Measurements from ENCODE around the gene RAC2.

Gene RAC2

DNA sequence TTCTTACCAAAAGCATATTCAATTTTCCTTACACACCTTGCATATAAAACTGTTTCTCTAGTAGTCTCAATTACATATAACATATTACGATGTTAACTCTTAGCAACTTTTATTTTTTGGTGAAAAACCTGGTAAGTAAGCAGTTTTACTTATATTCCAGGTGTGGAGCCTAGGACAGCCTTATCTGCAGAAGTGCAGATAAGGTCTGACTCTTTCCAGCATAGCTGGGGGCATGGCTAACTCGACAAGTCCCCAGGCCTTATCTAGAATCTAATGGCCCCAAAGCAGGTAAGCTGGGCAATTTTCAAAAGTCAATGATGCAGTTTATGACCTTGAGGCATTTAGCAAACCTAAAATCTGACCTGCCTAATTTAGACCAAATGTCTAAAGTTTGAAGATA, 51.9 kb downstream of the RAC2 start:
- no peak for DNase-seq (ENCODE audit: low read depth in 2 of 2, low spot score in 1 of 2)

DNA sequence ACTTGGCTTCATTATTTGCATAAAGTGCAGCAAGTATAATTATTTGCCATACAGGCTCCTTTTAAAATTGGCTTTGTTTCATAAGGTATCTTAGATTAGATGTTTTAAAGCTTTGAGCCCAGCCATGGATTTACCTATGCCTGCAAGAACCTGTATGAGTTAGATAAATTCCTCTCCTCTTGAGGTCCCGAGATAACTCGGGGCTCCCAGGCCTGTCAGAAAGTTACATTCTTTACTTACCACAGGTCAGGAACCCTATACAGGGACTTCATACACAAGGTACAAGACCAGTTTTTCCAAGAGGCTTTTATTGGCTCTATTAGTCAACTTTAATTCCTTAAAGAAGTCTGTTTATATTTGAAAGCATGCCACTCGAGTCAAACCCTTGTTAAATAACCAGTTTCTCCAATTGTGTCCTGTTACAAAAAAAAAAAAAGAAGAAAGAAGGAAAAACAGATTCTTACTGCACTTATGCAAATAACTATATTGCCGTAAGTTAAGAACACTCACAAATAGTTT, 53.7 kb downstream of the RAC2 start:
- DNase-seq (ENCODE audit: low read depth in 2 of 2, low spot score in 1 of 2), result no peak

DNA sequence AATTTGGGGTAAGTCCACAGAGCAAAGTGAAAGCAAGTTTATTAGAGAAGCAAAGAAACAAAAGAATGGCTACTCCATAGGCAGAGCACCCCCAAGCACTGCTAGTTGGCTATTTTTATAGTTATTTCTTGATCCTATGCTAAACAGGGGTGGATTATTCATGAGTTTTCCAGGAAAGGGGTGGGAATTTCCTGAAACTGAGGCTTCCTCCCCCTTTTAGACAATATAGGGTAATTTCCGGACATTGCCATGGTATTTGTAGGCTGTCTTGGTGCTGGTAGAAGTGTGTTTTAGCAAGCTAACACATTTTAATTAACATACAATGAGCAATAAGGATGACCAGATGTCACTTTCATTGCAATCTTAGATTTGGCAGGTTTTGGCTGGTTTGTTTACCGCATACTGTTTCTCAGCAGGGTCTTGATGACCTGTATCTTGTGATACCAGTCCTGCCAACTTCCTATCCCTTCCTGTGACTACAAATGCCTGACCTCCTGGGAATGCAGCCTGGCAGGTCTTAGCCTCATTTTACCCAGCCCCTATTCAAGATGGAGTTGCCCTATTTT, 55.1 kb downstream of the RAC2 start:
- no peak for DNase-seq (ENCODE audit: low read depth in 2 of 2, low spot score in 1 of 2)

DNA sequence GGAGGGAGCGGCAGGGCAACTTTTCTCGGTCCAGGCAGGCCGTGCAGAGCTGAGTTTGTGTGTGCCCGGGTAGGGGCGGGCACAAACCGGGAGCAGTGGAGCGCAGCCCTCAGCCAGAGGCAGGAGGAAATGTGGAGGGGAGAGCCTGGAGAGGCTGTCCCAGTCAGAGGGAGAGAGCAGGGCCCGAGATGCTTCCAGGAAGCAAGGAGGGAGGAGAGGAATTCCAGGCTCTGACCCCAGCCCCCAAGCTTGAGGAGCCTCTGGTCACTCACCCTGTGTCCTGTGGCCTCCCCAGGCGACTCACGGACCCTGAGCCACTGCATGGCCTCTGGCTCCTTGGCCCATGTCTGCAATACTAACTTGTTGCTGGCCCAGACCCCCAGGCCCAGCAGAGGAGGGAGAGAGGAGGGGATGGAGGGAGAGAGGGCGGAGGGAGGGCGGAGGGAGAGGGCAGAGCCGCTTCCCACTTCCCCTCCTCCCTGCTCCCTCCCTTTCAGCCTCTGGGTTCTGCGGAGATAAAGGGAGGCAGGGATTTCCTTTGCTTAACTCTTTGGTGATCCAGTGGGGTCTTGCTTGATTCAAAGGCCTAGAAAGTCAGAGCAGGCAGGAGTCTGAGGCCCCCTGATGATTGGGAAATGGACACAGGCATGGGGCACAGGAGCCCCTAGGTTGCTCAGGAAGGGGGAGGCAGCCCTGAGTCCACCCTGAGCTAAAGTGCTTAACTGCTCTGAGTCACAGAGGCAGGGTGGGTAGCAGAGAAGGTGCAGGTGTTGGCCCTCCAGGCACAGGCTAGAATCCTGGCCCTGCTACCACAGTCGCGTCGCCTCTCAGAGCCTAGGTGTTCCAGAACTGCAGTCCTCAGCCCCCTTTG, 55.9 kb downstream of the RAC2 start, which contains the start of gene C1QTNF6:
Gene C1QTNF6 (minus strand): TSS at position 357 of the 871 bp plus-strand sequence. CDS start 34 bp downstream, at position 323.
- DNase-seq (ENCODE audit: low read depth in 2 of 2, low spot score in 1 of 2), result no peak

GRCh38 chr22:37187552-37187890, 56.5 kb downstream of the RAC2 start:
- DNase-seq (ENCODE audit: low read depth in 2 of 2, low spot score in 1 of 2), result no peak

- DNase-seq (ENCODE audit: low read depth in 2 of 2, low spot score in 1 of 2), result no peak
These were observed 57.0 kb downstream of the RAC2 start for GRCh38 chr22:37186997-37187522.

DNA sequence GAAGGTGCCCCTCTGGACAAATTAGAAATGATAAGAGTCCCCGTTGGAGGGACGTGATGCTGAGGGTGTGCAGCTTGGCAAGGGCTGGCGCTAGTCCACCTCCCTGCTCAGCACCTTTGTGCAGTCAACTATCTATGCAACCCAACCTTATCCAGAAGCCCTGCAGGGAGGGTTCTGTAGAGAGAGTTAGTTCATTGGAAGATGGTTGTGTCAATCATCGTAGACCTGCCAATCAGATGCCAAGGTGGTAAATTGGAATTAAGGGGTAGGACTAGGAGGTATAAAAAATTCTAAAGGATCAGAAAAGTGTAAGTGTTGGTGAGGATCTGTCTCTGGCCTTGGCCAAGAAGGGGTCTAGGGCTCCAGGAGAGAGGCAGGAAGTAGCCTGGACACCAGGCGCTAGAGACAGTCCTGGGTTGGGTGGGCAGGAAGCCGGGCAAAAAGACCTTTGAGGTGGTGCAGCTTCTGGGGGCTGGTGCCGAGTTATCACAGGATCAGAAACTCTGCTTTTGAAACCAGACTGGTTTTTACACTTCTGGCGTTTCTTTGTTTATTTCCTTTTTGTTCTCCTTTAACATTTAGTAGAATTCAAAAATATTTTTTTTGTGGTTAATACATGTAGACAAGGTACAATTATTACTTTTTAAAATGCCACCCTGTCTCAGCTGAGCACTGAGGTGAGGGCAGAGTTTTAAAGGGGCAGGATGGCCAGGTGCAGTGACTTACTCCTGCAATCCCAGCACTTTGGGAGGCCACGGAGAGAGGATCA, 57.7 kb downstream of the RAC2 start:
- DNase-seq (ENCODE audit: low read depth in 2 of 2, low spot score in 1 of 2), result no peak

GRCh38 chr22:37185646-37186227, 58.3 kb downstream of the RAC2 start:
- no peak for DNase-seq (ENCODE audit: low read depth in 2 of 2, low spot score in 1 of 2)

- DNase-seq (ENCODE audit: low read depth in 2 of 2, low spot score in 1 of 2), result no peak
These were observed 59.1 kb downstream of the RAC2 start for GRCh38 chr22:37184816-37185541.

- DNase-seq (ENCODE audit: low read depth in 2 of 2, low spot score in 1 of 2), result no peak
These were observed 59.7 kb downstream of the RAC2 start for GRCh38 chr22:37184380-37184755.

- no peak for DNase-seq (ENCODE audit: low read depth in 2 of 2, low spot score in 1 of 2)
These were observed 60.4 kb downstream of the RAC2 start for GRCh38 chr22:37183432-37184379.

- no peak for DNase-seq (ENCODE audit: low read depth in 2 of 2, low spot score in 1 of 2)
These were observed 61.2 kb downstream of the RAC2 start for GRCh38 chr22:37182949-37183245.

DNA sequence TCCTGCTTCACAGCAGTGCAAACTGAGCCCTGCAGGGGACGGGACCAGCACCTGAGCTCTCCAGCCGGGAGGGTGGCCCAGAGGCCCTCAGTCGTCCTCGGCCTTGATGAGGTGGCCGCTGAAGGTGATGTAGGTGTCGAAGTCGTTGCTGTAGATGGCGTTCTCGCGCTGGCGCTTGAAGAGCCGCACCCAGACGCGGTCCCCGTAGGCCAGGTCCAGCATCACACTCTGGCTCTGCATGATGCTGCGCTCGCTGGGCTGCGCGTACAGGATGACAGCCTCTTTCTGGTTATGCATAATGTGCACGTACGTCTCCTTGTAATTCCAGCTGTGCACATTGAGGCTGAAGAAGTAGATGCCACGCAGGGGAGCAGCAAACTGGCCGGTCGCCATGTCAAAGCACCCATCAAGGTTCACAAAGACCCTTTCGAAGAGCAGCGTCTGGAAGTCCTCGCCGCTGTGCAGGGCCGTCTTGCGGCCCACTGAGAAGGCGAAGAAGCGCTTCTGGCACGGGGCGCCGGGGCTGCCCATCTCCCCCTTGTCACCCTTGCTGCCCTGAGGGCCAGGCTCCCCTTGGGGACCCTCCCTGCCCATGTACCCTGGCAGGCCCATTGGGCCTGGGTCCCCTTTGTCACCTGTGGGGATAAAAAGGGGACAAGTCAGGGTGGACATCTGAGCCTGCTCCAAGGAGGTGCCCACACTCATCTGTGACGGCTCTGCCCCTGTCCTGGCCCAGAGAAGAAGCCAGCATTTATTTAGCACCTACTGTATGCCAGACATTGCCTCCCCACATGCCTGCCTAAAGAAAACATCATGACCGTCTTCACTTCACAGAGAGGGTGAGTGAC, 61.7 kb downstream of the RAC2 start:
- DNase-seq (ENCODE audit: low read depth in 2 of 2, low spot score in 1 of 2), result no peak

- DNase-seq (ENCODE audit: low read depth in 2 of 2, low spot score in 1 of 2), result no peak
These were observed 62.4 kb downstream of the RAC2 start for GRCh38 chr22:37181681-37182080.

DNA sequence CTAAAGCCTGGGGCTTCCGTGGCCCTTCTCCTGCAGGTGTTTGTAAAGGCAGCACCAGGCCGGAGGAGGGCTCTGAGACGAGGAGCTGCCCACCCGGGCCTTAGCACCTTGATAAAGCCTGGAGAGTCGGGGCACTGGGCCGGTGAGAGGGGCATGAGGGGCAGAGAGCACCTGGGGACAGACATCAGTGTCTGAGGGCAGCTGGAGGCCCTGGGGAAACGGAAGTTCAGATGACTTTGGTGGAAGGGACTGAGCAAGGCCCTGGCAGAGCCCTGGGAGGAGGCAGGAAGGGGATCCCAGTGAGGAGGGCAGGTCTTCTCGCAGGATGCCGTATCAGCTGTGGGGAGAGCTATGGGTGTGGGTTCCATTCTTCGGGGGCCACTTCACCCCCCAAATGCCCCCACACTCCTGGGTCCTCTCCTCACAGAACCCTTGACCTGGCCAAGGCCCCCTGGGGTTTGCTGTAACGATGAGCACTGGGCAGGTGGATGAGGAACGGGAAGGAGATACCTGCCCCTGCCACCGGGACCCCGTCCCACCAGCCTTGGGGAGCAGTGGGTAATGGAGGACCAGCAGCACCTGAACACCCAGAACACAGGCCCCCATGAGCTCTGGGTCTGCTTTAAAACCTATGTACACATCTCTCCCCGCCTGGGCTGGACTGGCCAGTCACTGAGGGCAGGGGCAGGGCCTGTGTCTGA, 63.4 kb downstream of the RAC2 start:
- DNase-seq (ENCODE audit: low read depth in 2 of 2, low spot score in 1 of 2), result no peak

GRCh38 chr22:37179622-37180420, 64.2 kb downstream of the RAC2 start:
- no peak for DNase-seq (ENCODE audit: low read depth in 2 of 2, low spot score in 1 of 2)

DNA sequence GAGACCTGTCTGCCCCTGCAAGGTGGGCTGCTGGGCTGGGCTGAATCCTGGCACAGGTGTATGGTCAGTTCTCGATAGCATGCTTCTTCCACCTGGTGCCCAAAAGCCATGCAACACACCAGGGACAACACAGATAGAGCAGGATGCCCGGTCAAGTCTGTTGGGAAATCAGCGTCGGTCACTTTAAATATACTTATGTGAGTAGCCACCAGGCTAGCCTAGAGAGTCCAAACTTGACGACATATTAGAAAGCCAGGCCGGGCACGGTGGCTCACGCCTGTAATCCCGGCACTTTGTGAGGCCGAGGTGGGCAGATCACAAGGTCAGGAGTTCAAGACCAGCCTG, 65.0 kb downstream of the RAC2 start:
- no peak for DNase-seq (ENCODE audit: low read depth in 2 of 2, low spot score in 1 of 2)
